H1 (cell line): Measurements from ENCODE around the gene GRM7. TPM values are rescaled to one million over a fixed set of nuclear protein-coding genes. Genes with fewer than 3 reads are reported as not detected.

Source experiments
- CTCF ChIA-PET: fragments of 300-600 bp; sonication (Branson Sonifier 250); formaldehyde crosslinking; loops from one replicate; lab custom pipeline; 2021; ENCODE audit not compliant: partially characterized antibody; lab: Charles Lee
- POLR2A ChIA-PET: fragments of 300-600 bp; sonication (Branson Sonifier 250); formaldehyde crosslinking; loops from one replicate; lab custom pipeline; 2021; ENCODE audit warnings: inconsistent platforms; ENCODE audit not compliant: partially characterized antibody; lab: Charles Lee
- DNase-seq, 2 experiments: peaks; one replicate each; pipeline versions ENCODE4 v3.0.0 to v3.0.0-alpha.2; 2010 to 2022; ENCODE audit warnings: low spot score in 2 of 2, low read depth in 1 of 2, mixed read lengths in 1 of 2
- FAIRE-seq: peaks from 2 replicates; lab custom pipeline; 2011; peaks lifted over from hg19 to GRCh38; lab: Jason Lieb, UNC
- H2AFZ ChIP-seq: 2 replicates; pipeline ENCODE4 v1.8.1; 2012; ENCODE audit warnings: low read length, inconsistent platforms
- H2AK5ac ChIP-seq: 2 replicates; pipeline ENCODE4 v1.6.1; 2013; ENCODE audit warnings: low read depth, low read length
- H2BK120ac ChIP-seq: replicated peaks from 2 replicates; pipeline ENCODE3; 2013; ENCODE audit warnings: low read depth, low read length, inconsistent platforms
- H2BK12ac ChIP-seq: 2 replicates; pipeline ENCODE4 v1.6.1; 2013; ENCODE audit warnings: low read depth, low read length
- H2BK15ac ChIP-seq: 2 replicates; pipeline ENCODE4 v1.6.1; 2013; ENCODE audit warnings: low read length
- H2BK20ac ChIP-seq: 2 replicates; pipeline ENCODE4 v1.6.1; 2013; ENCODE audit warnings: low read length
- H2BK5ac ChIP-seq: 2 replicates; pipeline ENCODE4 v1.6.1; 2013; ENCODE audit warnings: low read depth, low read length
- H3K14ac ChIP-seq: 2 replicates; pipeline ENCODE4 v1.6.1; 2013; ENCODE audit warnings: inconsistent platforms; ENCODE audit not compliant: insufficient read length
- H3K18ac ChIP-seq: 2 replicates; pipeline ENCODE4 v1.6.1; 2013; ENCODE audit warnings: low read length; ENCODE audit errors: extremely low read depth
- H3K23ac ChIP-seq: 2 replicates; pipeline ENCODE4 v1.6.1; 2013; ENCODE audit warnings: inconsistent platforms; ENCODE audit not compliant: insufficient read length
- H3K23me2 ChIP-seq: 2 replicates; pipeline ENCODE4 v1.6.1; 2013; ENCODE audit warnings: low read depth, low read length
- H3K27ac ChIP-seq: 2 replicates; pipeline ENCODE4 v1.6.1; 2011; ENCODE audit warnings: low read depth, low read length, inconsistent platforms
- H3K27me3 ChIP-seq, 4 experiments: replicated peaks in 1 of 4; 1 replicate in 1 of 4; 2 replicates in 3 of 4; pipeline versions ENCODE4 v1.6.1 to v1.8.1; 2011 to 2013; ENCODE audit warnings: low read length in 3 of 4, mild to moderate bottlenecking in 3 of 4, inconsistent platforms in 2 of 4, mixed read lengths in 2 of 4, moderate library complexity in 1 of 4; ENCODE audit not compliant: control insufficient read depth in 3 of 4, insufficient read depth in 3 of 4; ENCODE audit errors: extremely low read depth in 1 of 4
- H3K36me3 ChIP-seq, 4 experiments: 2 replicates each; pipeline versions ENCODE4 v1.6.1 to v1.8.1; 2011 to 2013; ENCODE audit warnings: mild to moderate bottlenecking in 4 of 4, low read length in 3 of 4, moderate library complexity in 2 of 4, control low read depth in 1 of 4, inconsistent platforms in 1 of 4; ENCODE audit not compliant: insufficient read depth in 4 of 4, control insufficient read depth in 2 of 4
- H3K4ac ChIP-seq: replicated peaks from 2 replicates; pipeline ENCODE3; 2013; ENCODE audit warnings: low read length, low read depth, mixed read lengths, inconsistent platforms; ENCODE audit not compliant: insufficient read length
- H3K4me1 ChIP-seq, 4 experiments: replicated peaks in 1 of 4; 1 replicate in 1 of 4; 2 replicates in 3 of 4; pipeline versions ENCODE4 v1.6.1 to v1.8.1; 2011 to 2013; ENCODE audit warnings: low read length in 3 of 4, inconsistent platforms in 2 of 4, mixed read lengths in 1 of 4; ENCODE audit not compliant: insufficient read depth in 4 of 4, control insufficient read depth in 3 of 4
- H3K4me2 ChIP-seq, 2 experiments: 2 replicates each; pipeline versions ENCODE4 v1.6.1 to v1.8.1; 2011 to 2013; ENCODE audit warnings: low read depth in 2 of 2, low read length in 2 of 2, control low read depth in 1 of 2, inconsistent platforms in 1 of 2, mild to moderate bottlenecking in 1 of 2; ENCODE audit not compliant: insufficient read depth in 1 of 2
- H3K4me3 ChIP-seq, 4 experiments: fragments of 200-600, 300-600 bp in 1 of 4; sonication (generic), shearing (Covaris generic), sonication (Bioruptor Twin) in 1 of 4; 2 replicates each; pipeline versions ENCODE4 v1.5.1 to v1.8.1; 2011 to 2016; ENCODE audit warnings: low read length in 4 of 4, low read depth in 3 of 4, control low read depth in 2 of 4, inconsistent platforms in 2 of 4, mild to moderate bottlenecking in 2 of 4, mixed read lengths in 1 of 4, moderate library complexity in 1 of 4; ENCODE audit not compliant: insufficient read depth in 2 of 4; ENCODE audit errors: extremely low read depth in 1 of 4
- H3K56ac ChIP-seq: replicated peaks from 2 replicates; pipeline ENCODE3; 2013; ENCODE audit warnings: low read depth, mild to moderate bottlenecking, mixed read lengths, low read length, inconsistent platforms; ENCODE audit not compliant: insufficient read length
- H3K79me1 ChIP-seq: 2 replicates; pipeline ENCODE4 v1.6.1; 2013; ENCODE audit warnings: low read depth, low read length, control low read depth
- H3K79me2 ChIP-seq, 2 experiments: 2 replicates each; pipeline versions ENCODE4 v1.6.1 to v1.8.1; 2012 to 2013; ENCODE audit warnings: low read length in 2 of 2, mild to moderate bottlenecking in 2 of 2, inconsistent platforms in 1 of 2; ENCODE audit not compliant: insufficient read depth in 2 of 2, control insufficient read depth in 1 of 2
- H3K9ac ChIP-seq, 4 experiments: replicated peaks in 1 of 4; 1 replicate in 1 of 4; 2 replicates in 3 of 4; pipeline versions ENCODE4 v1.6.1 to v1.8.1; 2011 to 2013; ENCODE audit warnings: low read depth in 3 of 4, low read length in 3 of 4, control low read depth in 2 of 4, mild to moderate bottlenecking in 2 of 4, moderate library complexity in 2 of 4, inconsistent platforms in 1 of 4; ENCODE audit errors: extremely low read depth in 1 of 4
- H3K9me3 ChIP-seq, 2 experiments: 2 replicates each; pipeline versions ENCODE4 v1.6.1 to v1.8.1; 2012 to 2013; ENCODE audit warnings: mild to moderate bottlenecking in 2 of 2, moderate library complexity in 2 of 2, control low read depth in 1 of 2, inconsistent platforms in 1 of 2, low read depth in 1 of 2, low read length in 1 of 2, mixed read lengths in 1 of 2; ENCODE audit not compliant: insufficient read depth in 2 of 2
- H4K20me1 ChIP-seq, 2 experiments: replicated peaks in 1 of 2; 2 replicates each; pipeline versions ENCODE3 to v1.8.1; 2011 to 2013; ENCODE audit warnings: inconsistent platforms in 2 of 2, low read length in 2 of 2, mild to moderate bottlenecking in 1 of 2; ENCODE audit not compliant: insufficient read depth in 2 of 2, control insufficient read depth in 1 of 2
- H4K5ac ChIP-seq: 2 replicates; pipeline ENCODE4 v1.6.1; 2013; ENCODE audit warnings: low read length, low read depth, mixed read lengths, inconsistent platforms; ENCODE audit not compliant: insufficient read length
- H4K8ac ChIP-seq: 2 replicates; pipeline ENCODE4 v1.8.0; 2013; ENCODE audit warnings: mild to moderate bottlenecking, moderate library complexity, low read length, inconsistent platforms; ENCODE audit not compliant: insufficient read depth; ENCODE audit errors: extremely low read depth
- H4K91ac ChIP-seq: replicated peaks from 2 replicates; pipeline ENCODE3; 2013; ENCODE audit warnings: low read length, mixed read lengths, inconsistent platforms; ENCODE audit not compliant: insufficient read length
- BRCA1 ChIP-seq: IDR thresholded peaks from 2 replicates; pipeline ENCODE4 v1.6.1; 2012; ENCODE audit warnings: low read depth, low read length, improper control_type of control experiment
- CEBPB ChIP-seq: IDR thresholded peaks from 2 replicates; pipeline ENCODE4 v1.6.1; 2012; ENCODE audit warnings: low read depth, low read length
- CREB1 ChIP-seq: IDR thresholded peaks from 2 replicates; pipeline ENCODE4 v1.6.1; 2012; ENCODE audit warnings: inconsistent platforms
- FOSL1 ChIP-seq: IDR thresholded peaks from 2 replicates; pipeline ENCODE4 v1.6.1; 2011; ENCODE audit warnings: mild to moderate bottlenecking, low read depth, low read length, moderate library complexity; ENCODE audit not compliant: insufficient read depth
- GABPA ChIP-seq: IDR thresholded peaks from 2 replicates; pipeline ENCODE4 v1.6.1; 2011; ENCODE audit warnings: mild to moderate bottlenecking, low read length, moderate library complexity, borderline replicate concordance; ENCODE audit not compliant: insufficient read depth
- POLR2A ChIP-seq, 2 experiments: IDR thresholded peaks; 1 replicate in 1 of 2; 2 replicates in 1 of 2; pipeline ENCODE4 v1.6.1; 2011; ENCODE audit warnings: low read depth in 2 of 2, low read length in 2 of 2, mild to moderate bottlenecking in 2 of 2; ENCODE audit errors: control extremely low read depth in 1 of 2
- POLR2AphosphoS5 ChIP-seq: IDR thresholded peaks from 2 replicates; pipeline ENCODE4 v1.6.1; 2011; ENCODE audit warnings: low read depth, low read length
- RNF2 ChIP-seq: fragments of 200-900, 300-1000 bp; sonication (generic); IDR thresholded peaks from 2 replicates; pipeline ENCODE4 v1.7.1; 2016; ENCODE audit warnings: borderline replicate concordance, low read depth, mild to moderate bottlenecking, antibody characterized with exemption, low read length; ENCODE audit not compliant: poor library complexity, severe bottlenecking; ENCODE audit errors: missing control alignments
- SIX5 ChIP-seq: IDR thresholded peaks from 2 replicates; pipeline ENCODE4 v1.6.1; 2011; ENCODE audit warnings: mild to moderate bottlenecking, low read depth, low read length
- SP1 ChIP-seq: IDR thresholded peaks from 2 replicates; pipeline ENCODE4 v1.6.1; 2011; ENCODE audit warnings: low read depth, low read length
- WGBS, 2 experiments: shearing (Covaris generic) in 1 of 2; methylation state at CpG; one replicate each; pipeline versions ENCODE4 v1.1.6 to v1.1.7; 2013 to 2015; ENCODE audit warnings: low lambda C conversion rate in 2 of 2, mixed read lengths in 2 of 2, inconsistent platforms in 1 of 2, low coverage in 1 of 2, missing lambda C conversion rate in 1 of 2; ENCODE audit not compliant: insufficient replicate concordance in 2 of 2, insufficient coverage in 1 of 2, insufficient read length in 1 of 2; ENCODE audit errors: extremely low coverage in 1 of 2, missing lambda C conversion rate in 1 of 2; 5-methylcytosine and 5-hydroxymethylcytosine counted together
- polyA plus RNA-seq, 7 experiments: library from polyadenylated mRNA; depleted of rRNA in 3 of 7; stranded (reverse) in 5 of 7; unstranded in 2 of 7; fragments of >200 nt in 5 of 7; fragments of 200-250 nt in 2 of 7; gene quantifications; 1 replicate in 5 of 7; 2 replicates in 1 of 7; 4 replicates in 1 of 7; pipeline versions ENCODE4 v1.2.1 to v1.2.3, GENCODE V29; 2011 to 2013; ENCODE audit warnings: missing spikeins in 2 of 7, mixed read lengths in 2 of 7
- total RNA-seq: library from RNA; stranded (reverse); fragmentation: NEBNext Ultra II Directional; extraction: Animal tissue kit (Norgen Biotek cat#: 25700); gene quantifications from 2 replicates; pipeline ENCODE4 v1.2.1, GENCODE V29; 2021
- TF ChIP-seq, protein P1 (sequence below), 3 experiments: IDR thresholded peaks; 1 replicate in 2 of 3; 2 replicates in 1 of 3; pipeline versions ENCODE4 v1.5.1 to v1.6.1; 2011; ENCODE audit warnings: low read length in 3 of 3, mild to moderate bottlenecking in 3 of 3, inconsistent platforms in 2 of 3, low read depth in 1 of 3, moderate library complexity in 1 of 3; ENCODE audit not compliant: insufficient read depth in 1 of 3; ENCODE audit errors: control extremely low read depth in 1 of 3
- TF ChIP-seq, protein P2 (sequence below): IDR thresholded peaks from 2 replicates; pipeline ENCODE4 v1.6.1; 2011; ENCODE audit warnings: low read length, improper control_type of control experiment

GRM7 gene
- total and polyA plus RNA-seq, 2 of the 8 experiments (the other 6 are each of a cell fraction or from before 2014, with no cell fraction given): 0.17 to 0.24 TPM

- Histone ChIP-seq H2BK5ac (no peak overlapping the region), H3K18ac (no peak overlapping the region), H3K56ac (no peak overlapping the region), H2BK20ac (no peak overlapping the region), H4K8ac (no peak overlapping the region), H2BK15ac (no peak overlapping the region), H3K14ac (no peak overlapping the region), H3K4ac (no peak overlapping the region), H3K27me3 (no peaks in the 10 kb centered on the region)
- FAIRE-seq (no peak), DNase-seq (no peak)
- no peak for TF ChIP-seq BRCA1
- TF ChIP-seq, protein P1, sequence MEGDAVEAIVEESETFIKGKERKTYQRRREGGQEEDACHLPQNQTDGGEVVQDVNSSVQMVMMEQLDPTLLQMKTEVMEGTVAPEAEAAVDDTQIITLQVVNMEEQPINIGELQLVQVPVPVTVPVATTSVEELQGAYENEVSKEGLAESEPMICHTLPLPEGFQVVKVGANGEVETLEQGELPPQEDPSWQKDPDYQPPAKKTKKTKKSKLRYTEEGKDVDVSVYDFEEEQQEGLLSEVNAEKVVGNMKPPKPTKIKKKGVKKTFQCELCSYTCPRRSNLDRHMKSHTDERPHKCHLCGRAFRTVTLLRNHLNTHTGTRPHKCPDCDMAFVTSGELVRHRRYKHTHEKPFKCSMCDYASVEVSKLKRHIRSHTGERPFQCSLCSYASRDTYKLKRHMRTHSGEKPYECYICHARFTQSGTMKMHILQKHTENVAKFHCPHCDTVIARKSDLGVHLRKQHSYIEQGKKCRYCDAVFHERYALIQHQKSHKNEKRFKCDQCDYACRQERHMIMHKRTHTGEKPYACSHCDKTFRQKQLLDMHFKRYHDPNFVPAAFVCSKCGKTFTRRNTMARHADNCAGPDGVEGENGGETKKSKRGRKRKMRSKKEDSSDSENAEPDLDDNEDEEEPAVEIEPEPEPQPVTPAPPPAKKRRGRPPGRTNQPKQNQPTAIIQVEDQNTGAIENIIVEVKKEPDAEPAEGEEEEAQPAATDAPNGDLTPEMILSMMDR (IDR thresholded peaks at IDR 0.05; ENCODE audit: control extremely low read depth in 1 of 3, insufficient read depth in 1 of 3, low read depth in 1 of 3, low read length in 3 of 3): no peak
- TF ChIP-seq CREB1: no peak
- TF ChIP-seq POLR2A (IDR thresholded peaks at IDR 0.05; ENCODE audit: control extremely low read depth in 1 of 2, low read depth in 2 of 2, low read length in 2 of 2): no peak
- TF ChIP-seq GABPA: no peak
- no peak for TF ChIP-seq SP1
- no peak for TF ChIP-seq CEBPB
- TF ChIP-seq, protein P2, sequence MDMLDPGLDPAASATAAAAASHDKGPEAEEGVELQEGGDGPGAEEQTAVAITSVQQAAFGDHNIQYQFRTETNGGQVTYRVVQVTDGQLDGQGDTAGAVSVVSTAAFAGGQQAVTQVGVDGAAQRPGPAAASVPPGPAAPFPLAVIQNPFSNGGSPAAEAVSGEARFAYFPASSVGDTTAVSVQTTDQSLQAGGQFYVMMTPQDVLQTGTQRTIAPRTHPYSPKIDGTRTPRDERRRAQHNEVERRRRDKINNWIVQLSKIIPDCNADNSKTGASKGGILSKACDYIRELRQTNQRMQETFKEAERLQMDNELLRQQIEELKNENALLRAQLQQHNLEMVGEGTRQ: no peak
- no peak for TF ChIP-seq RNF2
- no peak for TF ChIP-seq FOSL1
- no peak for TF ChIP-seq POLR2AphosphoS5
- no peak for TF ChIP-seq SIX5
- TF ChIP-seq, all 59 proteins: peak for 0
- H3K79me1 ChIP-seq: no peaks in the 10 kb centered on the region
- H3K4me2 ChIP-seq: no peak overlapping the region
- H3K36me3 ChIP-seq: no peaks in the 10 kb centered on the region
- WGBS, 2 experiments: 89% methylated on average over 4 of the region's 4 CpGs; no CpG with 5 or more reads in 1 of the 2 experiments
- no peaks in the 10 kb centered on the region for H3K9me3 ChIP-seq
- H3K23me2 ChIP-seq: no peaks in the 10 kb centered on the region
- no peak overlapping the region for H3K23ac ChIP-seq
- no peak overlapping the region for H3K9ac ChIP-seq
- no peaks in the 10 kb centered on the region for H3K79me2 ChIP-seq
- H2AK5ac ChIP-seq: no peak overlapping the region
- no peak overlapping the region for H2AFZ ChIP-seq
- no peak overlapping the region for H3K4me3 ChIP-seq
- CTCF ChIA-PET: no interaction called here
- no peak overlapping the region for H4K5ac ChIP-seq
- no peak overlapping the region for H2BK12ac ChIP-seq
- H4K91ac ChIP-seq: no peak overlapping the region
- no peak overlapping the region for H3K27ac ChIP-seq
- no peaks in the 10 kb centered on the region for H4K20me1 ChIP-seq
- POLR2A ChIA-PET: no interaction called here
- H3K4me1 ChIP-seq: no peaks in the 10 kb centered on the region
- no peak overlapping the region for H2BK120ac ChIP-seq
Observed at GRCh38 chr3:7038394-7038793, 177.5 kb downstream of the GRM7 start.
